ENCODE measurements around the gene OR5H1.

DNA sequence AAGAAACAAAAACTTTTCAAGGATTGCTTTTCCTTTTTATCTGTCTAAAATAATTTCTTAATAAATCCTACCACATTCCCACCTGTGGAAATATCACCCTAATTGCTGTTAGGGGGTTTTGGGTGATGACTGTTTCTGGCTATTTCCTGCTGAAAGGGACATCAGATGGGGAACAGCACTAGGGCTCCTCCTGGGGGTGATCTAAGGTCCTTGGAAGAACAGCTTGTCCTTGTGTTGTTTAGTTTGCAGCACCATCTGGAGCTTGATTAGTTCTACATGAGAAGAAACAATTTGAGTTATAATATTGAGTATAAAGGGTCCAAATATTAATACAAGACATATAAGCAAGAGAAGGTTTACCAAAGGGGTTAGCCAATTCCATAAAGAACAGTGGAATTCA lies 54.7 kb downstream of the OR5H1 start:
- TF ChIP-seq, protein P1, sequence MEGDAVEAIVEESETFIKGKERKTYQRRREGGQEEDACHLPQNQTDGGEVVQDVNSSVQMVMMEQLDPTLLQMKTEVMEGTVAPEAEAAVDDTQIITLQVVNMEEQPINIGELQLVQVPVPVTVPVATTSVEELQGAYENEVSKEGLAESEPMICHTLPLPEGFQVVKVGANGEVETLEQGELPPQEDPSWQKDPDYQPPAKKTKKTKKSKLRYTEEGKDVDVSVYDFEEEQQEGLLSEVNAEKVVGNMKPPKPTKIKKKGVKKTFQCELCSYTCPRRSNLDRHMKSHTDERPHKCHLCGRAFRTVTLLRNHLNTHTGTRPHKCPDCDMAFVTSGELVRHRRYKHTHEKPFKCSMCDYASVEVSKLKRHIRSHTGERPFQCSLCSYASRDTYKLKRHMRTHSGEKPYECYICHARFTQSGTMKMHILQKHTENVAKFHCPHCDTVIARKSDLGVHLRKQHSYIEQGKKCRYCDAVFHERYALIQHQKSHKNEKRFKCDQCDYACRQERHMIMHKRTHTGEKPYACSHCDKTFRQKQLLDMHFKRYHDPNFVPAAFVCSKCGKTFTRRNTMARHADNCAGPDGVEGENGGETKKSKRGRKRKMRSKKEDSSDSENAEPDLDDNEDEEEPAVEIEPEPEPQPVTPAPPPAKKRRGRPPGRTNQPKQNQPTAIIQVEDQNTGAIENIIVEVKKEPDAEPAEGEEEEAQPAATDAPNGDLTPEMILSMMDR (IDR thresholded peaks at IDR 0.05) = no peak
- no peak for TF ChIP-seq POLR2A (IDR thresholded peaks at IDR 0.05)
